AG10803 (cell line): ENCODE data around the gene OR1F1.
"Not testable (repeated sequence)": the region's sequence is repeated elsewhere in the genome, so short reads cannot be mapped to it uniquely, and the experiment has no call there.

Source experiments
- DNase-seq: peaks from one replicate; pipeline ENCODE4 v3.0.0; 2010; ENCODE audit warnings: low read depth
- H3K4me3 ChIP-seq: 2 replicates; pipeline ENCODE4 v1.5.1; 2011; ENCODE audit warnings: mild to moderate bottlenecking, low read length, control low read depth
- TF ChIP-seq, protein P1 (sequence below): conservative IDR thresholded peaks from 2 replicates; pipeline ENCODE4 v1.5.1; 2011; ENCODE audit warnings: mild to moderate bottlenecking, low read length, control low read depth, inconsistent platforms

Gene OR1F1

GRCh38 chr16:3179651-3180050 is 8.4 kb upstream of the OR1F1 start:
- TF ChIP-seq, protein P1, sequence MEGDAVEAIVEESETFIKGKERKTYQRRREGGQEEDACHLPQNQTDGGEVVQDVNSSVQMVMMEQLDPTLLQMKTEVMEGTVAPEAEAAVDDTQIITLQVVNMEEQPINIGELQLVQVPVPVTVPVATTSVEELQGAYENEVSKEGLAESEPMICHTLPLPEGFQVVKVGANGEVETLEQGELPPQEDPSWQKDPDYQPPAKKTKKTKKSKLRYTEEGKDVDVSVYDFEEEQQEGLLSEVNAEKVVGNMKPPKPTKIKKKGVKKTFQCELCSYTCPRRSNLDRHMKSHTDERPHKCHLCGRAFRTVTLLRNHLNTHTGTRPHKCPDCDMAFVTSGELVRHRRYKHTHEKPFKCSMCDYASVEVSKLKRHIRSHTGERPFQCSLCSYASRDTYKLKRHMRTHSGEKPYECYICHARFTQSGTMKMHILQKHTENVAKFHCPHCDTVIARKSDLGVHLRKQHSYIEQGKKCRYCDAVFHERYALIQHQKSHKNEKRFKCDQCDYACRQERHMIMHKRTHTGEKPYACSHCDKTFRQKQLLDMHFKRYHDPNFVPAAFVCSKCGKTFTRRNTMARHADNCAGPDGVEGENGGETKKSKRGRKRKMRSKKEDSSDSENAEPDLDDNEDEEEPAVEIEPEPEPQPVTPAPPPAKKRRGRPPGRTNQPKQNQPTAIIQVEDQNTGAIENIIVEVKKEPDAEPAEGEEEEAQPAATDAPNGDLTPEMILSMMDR = no peak
- H3K4me3 ChIP-seq = no peak overlapping the region
- DNase-seq = no peak

DNA sequence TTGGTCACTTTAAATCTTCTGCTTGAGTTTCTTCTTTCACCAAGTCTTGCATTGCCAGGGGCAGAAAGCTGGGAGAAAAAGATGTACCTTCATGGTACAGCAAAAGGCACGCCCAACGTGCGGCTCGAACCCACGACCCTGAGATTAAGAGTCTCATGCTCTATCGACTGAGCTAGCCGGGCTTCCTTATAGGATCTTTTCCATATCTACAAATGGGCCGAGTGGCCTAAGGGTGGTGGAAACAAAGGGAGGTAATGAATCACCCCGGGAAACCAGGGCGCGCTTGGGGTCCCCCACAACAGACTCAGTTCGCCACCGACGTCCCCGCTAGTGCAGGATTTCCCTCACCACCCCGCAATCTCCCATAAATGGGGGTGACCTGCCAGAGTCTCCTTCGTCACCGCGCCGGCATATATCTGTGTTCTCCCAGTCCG is 7.5 kb upstream of the OR1F1 start:
- no peak overlapping the region for H3K4me3 ChIP-seq
- no peak for DNase-seq
- TF ChIP-seq, protein P1 = no peak

- not testable (repeated sequence) for H3K4me3 ChIP-seq, DNase-seq
These were observed 5.8 kb upstream of the OR1F1 start for GRCh38 chr16:3182293-3182607.

DNA sequence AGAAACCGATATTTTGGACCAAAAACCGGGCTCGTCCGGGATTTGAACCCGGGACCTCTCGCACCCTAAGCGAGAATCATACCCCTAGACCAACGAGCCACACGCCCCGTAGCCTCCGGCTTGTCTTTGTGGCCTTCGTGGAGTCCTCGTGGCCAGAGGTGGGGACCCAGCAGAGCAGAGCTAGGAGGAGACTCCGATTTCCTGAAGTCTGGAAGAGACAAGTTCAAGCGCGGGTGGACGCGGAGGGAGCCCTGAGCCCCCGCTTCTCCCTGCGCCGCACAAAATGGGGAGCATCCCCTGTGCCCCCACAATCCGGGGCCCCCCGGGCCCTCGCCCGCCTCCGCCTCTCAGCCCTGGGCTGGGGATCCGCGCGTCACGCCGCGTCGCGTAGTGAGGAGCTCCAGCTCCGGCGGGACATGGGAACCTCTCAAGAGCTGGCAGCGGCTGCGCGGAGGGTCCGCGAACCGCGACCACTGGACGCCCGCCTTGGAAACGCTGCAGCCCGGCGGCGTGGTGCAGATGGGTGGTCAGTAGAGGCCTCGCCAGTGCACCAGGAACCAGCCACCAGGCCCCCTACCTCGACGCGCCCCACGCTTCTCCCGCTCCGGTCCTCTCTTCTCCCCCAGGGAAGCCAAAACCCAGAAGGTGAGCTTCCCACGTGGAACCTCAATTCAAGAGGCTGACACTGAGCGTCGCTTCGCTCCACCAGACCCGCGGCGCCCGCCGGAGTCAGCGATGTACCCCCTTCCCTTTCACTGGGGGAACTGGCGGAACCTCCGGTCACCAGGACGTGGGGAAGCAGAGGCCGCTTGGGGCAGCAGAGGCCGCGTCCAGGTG is 5.2 kb upstream of the OR1F1 start:
- DNase-seq = peak; percentile 46
- peak overlapping the region; percentile 58 for H3K4me3 ChIP-seq
- TF ChIP-seq, protein P1 = peak; percentile 26

DNA sequence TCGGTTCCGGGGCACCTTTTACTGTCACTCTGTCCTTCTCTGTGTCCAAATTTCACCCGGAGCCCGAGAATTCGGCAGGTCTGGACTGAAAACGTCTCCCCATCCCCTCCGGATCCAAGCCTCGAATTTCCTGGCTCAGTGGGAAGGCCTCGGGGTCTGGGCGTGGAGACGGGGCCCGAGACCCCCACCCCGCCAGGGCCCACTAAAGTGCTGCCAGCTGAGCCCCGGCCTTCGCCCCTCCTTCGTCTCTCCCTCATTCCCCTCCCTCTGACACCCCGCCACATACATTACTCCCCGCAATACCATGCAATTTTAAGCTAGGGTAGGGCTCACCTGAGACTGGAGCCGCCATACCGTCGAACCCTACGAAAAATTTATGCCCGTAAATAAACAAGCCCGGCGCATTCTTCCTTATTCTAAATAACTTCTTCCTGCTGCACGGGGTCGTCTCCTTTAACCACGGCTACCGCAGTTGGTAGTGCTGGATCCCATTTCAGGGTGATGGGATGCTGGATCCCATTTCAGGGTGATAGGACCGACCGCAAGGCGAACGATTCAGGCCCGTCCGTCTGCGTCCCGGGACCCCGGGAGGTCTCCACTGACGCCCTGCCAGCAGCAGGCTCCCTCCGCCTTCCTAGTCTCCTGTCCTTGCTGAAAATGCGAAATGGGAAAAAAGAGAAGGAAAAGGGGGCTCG is 4.4 kb upstream of the OR1F1 start:
- TF ChIP-seq, protein P1 = no peak
- DNase-seq = no peak
- peak overlapping the region; percentile 58 for H3K4me3 ChIP-seq

- no peak for DNase-seq
- TF ChIP-seq, protein P1 = no peak
- no peak overlapping the region for H3K4me3 ChIP-seq
These were observed 886 bp upstream of the OR1F1 start for GRCh38 chr16:3186946-3187690.

- TF ChIP-seq, protein P1 = no peak
- no peak for DNase-seq
- H3K4me3 ChIP-seq = peak overlapping the region; percentile 67
These were observed 596 bp downstream of the OR1F1 start for GRCh38 chr16:3188675-3188924.
